HL-60 (cell line): Measurements from ENCODE around the gene CXCR4.

ENCODE experiments used
- DNase-seq, 2 experiments: peaks; one replicate each; pipeline ENCODE4 v3.0.0-alpha.2; 2010 to 2020; ENCODE audit warnings: low read depth in 1 of 2, low spot score in 1 of 2
- H3K27ac ChIP-seq: fragments of 250-450 bp; sonication (Bioruptor Pico); replicated peaks from 2 replicates; pipeline ENCODE4 v1.5.1; 2020; ENCODE audit warnings: mild to moderate bottlenecking, moderate library complexity
- H3K27me3 ChIP-seq: fragments of 250-450 bp; sonication (Bioruptor Pico); 2 replicates; pipeline ENCODE4 v1.5.1; 2021; ENCODE audit warnings: mild to moderate bottlenecking, moderate library complexity; ENCODE audit not compliant: insufficient read depth, poor library complexity, severe bottlenecking
- H3K4me3 ChIP-seq: replicated peaks from 2 replicates; pipeline ENCODE4 v1.5.1; 2011; ENCODE audit warnings: mild to moderate bottlenecking, control low read depth, low read length; ENCODE audit not compliant: insufficient read depth
- GABPA ChIP-seq: IDR thresholded peaks from 2 replicates; pipeline ENCODE4 v1.6.1; 2012; ENCODE audit warnings: low read depth
- POLR2AphosphoS5 ChIP-seq: IDR thresholded peaks from 2 replicates; pipeline ENCODE4 v1.6.1; 2012; ENCODE audit warnings: low read depth
- SPI1 ChIP-seq: IDR thresholded peaks from 2 replicates; pipeline ENCODE4 v1.6.1; 2012; ENCODE audit warnings: low read depth, mild to moderate bottlenecking, borderline replicate concordance
- TF ChIP-seq, protein P1 (sequence below): IDR thresholded peaks from one replicate; pipeline ENCODE4 v1.5.1; 2011; ENCODE audit warnings: low read length, control low read depth, inconsistent platforms; ENCODE audit not compliant: insufficient read depth
- TF ChIP-seq, protein P2 (sequence below): IDR thresholded peaks from 2 replicates; pipeline ENCODE4 v1.6.1; 2012; ENCODE audit warnings: low read depth; ENCODE audit not compliant: insufficient replicate concordance

CXCR4 gene

DNA sequence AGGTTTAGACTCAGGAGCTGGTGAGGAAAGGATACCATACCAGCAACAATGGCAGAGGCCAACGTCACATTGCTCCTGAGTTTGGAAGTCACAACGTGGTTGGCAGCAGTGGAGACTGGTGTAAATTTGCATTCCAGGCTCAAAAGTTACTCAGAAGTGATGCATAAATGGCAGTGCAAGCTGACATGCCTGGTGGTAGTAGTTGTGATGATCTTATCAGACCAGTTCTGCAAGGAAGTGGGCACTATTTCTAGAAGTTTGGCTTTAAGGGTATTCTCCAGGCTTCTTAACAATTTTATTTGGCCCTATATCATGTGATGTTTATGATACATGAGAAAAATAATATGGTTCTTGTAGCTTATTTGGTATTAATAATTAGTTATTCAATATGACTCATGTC lies 37.8 kb downstream of the CXCR4 start:
- Histone ChIP-seq H3K27ac (no peak overlapping the region), H3K27me3 (no peaks in the 10 kb centered on the region), H3K4me3 (no peak overlapping the region)
- no peak for TF ChIP-seq GABPA
- no peak for TF ChIP-seq POLR2AphosphoS5
- TF ChIP-seq, protein P1, sequence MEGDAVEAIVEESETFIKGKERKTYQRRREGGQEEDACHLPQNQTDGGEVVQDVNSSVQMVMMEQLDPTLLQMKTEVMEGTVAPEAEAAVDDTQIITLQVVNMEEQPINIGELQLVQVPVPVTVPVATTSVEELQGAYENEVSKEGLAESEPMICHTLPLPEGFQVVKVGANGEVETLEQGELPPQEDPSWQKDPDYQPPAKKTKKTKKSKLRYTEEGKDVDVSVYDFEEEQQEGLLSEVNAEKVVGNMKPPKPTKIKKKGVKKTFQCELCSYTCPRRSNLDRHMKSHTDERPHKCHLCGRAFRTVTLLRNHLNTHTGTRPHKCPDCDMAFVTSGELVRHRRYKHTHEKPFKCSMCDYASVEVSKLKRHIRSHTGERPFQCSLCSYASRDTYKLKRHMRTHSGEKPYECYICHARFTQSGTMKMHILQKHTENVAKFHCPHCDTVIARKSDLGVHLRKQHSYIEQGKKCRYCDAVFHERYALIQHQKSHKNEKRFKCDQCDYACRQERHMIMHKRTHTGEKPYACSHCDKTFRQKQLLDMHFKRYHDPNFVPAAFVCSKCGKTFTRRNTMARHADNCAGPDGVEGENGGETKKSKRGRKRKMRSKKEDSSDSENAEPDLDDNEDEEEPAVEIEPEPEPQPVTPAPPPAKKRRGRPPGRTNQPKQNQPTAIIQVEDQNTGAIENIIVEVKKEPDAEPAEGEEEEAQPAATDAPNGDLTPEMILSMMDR, result no peak
- TF ChIP-seq, protein P2, sequence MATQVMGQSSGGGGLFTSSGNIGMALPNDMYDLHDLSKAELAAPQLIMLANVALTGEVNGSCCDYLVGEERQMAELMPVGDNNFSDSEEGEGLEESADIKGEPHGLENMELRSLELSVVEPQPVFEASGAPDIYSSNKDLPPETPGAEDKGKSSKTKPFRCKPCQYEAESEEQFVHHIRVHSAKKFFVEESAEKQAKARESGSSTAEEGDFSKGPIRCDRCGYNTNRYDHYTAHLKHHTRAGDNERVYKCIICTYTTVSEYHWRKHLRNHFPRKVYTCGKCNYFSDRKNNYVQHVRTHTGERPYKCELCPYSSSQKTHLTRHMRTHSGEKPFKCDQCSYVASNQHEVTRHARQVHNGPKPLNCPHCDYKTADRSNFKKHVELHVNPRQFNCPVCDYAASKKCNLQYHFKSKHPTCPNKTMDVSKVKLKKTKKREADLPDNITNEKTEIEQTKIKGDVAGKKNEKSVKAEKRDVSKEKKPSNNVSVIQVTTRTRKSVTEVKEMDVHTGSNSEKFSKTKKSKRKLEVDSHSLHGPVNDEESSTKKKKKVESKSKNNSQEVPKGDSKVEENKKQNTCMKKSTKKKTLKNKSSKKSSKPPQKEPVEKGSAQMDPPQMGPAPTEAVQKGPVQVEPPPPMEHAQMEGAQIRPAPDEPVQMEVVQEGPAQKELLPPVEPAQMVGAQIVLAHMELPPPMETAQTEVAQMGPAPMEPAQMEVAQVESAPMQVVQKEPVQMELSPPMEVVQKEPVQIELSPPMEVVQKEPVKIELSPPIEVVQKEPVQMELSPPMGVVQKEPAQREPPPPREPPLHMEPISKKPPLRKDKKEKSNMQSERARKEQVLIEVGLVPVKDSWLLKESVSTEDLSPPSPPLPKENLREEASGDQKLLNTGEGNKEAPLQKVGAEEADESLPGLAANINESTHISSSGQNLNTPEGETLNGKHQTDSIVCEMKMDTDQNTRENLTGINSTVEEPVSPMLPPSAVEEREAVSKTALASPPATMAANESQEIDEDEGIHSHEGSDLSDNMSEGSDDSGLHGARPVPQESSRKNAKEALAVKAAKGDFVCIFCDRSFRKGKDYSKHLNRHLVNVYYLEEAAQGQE, result no peak
- TF ChIP-seq SPI1, result no peak
- no peak for DNase-seq

DNA sequence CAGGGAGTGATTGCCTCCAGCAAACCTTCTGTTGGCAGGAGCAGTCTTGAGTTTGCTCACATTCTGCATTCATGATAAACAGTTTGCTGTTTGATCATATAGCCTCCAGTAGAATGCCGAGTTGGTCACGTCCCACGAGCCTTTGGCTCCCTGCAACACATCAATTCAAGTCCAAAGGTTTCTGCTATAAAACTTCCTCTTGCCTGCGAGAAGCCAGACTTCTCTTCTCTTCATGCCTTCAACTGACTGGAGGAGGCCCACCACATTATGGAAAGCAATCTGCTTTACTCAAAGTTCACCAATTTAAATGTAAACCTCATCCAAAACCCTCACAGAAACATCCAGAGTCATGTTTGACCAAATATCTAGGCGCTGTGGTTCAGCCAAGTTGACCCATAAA lies 40.8 kb downstream of the CXCR4 start:
- Histone ChIP-seq H3K27ac (no peak overlapping the region), H3K27me3 (no peaks in the 10 kb centered on the region), H3K4me3 (no peak overlapping the region)
- TF ChIP-seq SPI1, result no peak
- TF ChIP-seq, protein P1, result no peak
- TF ChIP-seq POLR2AphosphoS5, result no peak
- no peak for TF ChIP-seq GABPA
- TF ChIP-seq, protein P2, result no peak
- no peak for DNase-seq

DNA sequence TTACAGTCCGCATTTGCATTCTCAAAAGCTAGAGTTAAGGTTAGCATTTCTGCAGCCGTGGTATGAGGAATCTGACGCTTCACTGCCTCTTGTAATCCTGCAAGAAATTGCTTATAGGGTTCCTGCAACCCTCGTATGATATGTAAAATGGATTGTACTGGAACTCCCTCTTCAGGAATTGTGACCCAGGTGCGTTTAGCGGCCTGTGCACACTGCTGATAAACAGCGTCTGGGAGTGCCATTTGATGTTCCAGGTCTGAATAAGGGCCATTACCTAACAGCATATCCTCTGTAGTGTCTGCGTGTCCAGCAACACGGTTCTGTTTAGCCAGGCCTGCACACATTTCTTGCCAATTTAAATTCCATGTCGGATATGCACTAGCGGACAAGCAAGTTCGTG lies 42.5 kb downstream of the CXCR4 start:
- no peak for DNase-seq
- TF ChIP-seq, protein P2, result no peak
- TF ChIP-seq, protein P1, result no peak
- no peak for TF ChIP-seq SPI1
- TF ChIP-seq POLR2AphosphoS5, result no peak
- no peak for TF ChIP-seq GABPA
- Histone ChIP-seq H3K4me3 (no peak overlapping the region), H3K27ac (no peak overlapping the region), H3K27me3 (no peaks in the 10 kb centered on the region)
